Islet precursor cell (in vitro differentiated cells): ENCODE data around the gene HOXD11.

Source experiments
- DNase-seq: peaks from one replicate; pipeline ENCODE4 v3.0.0-alpha.2; 2018

The HOXD11 gene

DNA sequence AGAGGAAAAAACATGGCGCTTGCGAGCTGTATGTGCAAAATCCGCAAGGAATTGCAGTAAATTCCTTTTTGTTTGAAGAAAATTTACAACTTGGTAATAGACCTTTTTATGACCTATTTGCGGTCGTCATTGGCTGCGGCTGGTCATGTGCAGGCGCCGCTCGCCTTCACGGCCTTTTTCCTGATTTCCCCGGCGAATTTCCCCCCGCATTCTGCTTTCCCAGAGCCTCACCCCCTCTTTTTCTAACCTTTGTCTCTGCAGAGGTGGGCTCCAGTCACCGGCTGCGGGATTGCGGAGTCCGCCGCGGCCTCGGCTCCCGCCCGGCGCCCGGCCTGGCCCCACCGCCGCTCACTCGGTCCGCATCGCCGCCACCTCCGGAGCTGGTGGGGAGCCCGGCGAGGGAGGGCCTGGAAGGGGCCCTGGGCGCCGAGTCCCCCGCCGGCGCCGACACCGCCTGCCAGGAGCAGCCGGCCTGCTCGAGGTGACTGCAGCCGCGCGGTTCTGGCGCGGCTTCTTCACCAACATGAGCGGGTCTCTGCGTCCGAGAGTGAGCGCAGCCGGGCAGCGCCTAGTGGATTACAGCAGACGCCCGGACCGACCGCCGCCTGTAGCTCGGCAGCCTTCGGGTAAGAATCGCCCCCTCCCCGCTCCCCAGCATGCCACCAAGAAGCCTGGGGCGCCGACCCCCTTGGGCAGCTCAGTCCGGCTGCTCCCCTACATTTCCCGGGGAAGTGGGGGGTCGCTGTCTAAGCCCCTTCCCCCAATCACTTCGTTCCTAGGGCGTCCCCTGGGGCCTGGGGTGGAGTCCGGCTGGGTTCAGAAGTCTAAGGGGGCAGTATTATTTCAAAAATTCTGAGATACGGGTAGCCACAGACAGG, 29.5 kb downstream of the HOXD11 start:
- DNase-seq, result no peak

DNA sequence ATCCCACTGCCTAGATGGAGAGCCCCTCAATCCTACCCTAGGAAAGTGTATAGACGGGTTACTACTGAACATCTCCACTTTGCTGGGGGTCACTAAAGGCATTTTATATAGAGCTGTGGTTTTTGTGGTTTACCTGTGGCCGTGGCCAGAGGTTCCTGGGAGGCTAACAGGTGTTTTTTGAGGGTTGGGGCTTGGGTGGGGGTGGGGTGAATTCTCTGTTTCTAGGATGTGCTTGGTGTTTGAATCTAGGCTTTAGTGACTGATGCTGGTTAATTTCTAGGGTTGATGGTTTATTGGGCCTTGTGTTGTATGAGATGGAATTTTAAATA, 30.1 kb downstream of the HOXD11 start:
- no peak for DNase-seq

DNA sequence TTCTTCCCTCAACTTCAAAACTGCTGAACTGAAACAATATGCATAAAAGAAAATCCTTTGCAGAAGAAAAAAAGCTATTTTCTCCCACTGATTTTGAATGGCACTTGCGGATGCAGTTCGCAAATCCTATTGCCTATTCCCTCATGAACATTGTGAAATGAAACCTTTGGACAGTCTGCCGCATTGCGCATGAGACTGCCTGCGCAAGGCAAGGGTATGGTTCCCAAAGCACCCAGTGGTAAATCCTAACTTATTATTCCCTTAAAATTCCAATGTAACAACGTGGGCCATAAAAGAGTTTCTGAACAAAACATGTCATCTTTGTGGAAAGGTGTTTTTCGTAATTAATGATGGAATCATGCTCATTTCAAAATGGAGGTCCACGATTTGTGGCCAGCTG, 30.8 kb downstream of the HOXD11 start:
- no peak for DNase-seq

DNA sequence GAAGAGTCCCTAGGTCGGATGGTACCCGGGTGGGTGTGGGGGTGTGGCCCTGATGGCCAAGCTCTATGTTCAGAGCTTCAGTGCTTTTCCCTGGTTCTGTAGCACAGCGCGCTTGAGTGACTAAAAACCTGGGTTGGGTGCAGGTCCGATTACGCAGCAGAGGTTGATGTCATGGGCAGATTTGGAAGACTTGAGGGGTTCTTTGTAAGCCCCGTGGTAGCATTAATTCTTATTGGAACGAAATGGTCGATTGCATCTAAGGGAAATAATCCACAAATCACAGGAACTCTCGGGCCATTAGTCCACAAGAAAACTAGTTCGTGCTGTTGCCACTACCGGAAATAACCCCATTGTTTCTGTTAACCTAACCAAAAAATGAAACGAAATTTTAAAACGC, 31.4 kb downstream of the HOXD11 start:
- DNase-seq, result no peak

DNA sequence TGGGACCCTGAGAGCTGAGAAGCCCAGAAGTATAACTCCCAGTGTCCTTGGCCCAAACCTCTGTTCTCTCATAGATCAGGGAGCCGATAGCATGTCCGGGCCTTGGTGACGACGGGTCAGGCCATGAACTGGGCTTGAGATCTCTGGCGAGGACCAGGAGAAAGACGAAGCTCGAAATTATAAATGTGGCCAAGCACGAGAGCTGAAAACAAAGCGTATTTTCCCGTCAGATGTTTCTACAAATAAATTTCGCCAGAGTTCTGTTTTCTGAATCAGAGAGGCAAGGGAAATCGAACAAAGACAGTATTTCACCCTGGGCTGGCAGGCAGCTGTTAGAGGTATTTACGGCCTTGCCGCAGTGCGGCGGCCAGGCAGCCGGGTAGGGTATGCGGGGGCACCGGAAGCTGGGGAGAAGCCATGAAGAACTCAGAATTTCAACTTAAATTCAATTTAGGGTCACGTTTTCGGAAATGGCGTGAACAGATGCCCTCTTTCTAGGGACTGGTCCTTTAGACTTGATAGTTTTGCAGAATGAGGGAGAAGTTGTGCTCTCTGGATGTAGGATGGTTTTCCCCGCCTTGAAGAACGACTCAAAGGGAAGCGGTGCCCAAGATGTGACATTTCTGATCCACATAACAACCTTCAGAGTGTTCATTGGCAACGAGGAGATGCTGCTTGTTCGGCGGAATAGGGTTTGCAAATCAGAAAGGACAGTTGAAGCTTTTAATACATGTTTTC, 32.0 kb downstream of the HOXD11 start:
- no peak for DNase-seq

DNA sequence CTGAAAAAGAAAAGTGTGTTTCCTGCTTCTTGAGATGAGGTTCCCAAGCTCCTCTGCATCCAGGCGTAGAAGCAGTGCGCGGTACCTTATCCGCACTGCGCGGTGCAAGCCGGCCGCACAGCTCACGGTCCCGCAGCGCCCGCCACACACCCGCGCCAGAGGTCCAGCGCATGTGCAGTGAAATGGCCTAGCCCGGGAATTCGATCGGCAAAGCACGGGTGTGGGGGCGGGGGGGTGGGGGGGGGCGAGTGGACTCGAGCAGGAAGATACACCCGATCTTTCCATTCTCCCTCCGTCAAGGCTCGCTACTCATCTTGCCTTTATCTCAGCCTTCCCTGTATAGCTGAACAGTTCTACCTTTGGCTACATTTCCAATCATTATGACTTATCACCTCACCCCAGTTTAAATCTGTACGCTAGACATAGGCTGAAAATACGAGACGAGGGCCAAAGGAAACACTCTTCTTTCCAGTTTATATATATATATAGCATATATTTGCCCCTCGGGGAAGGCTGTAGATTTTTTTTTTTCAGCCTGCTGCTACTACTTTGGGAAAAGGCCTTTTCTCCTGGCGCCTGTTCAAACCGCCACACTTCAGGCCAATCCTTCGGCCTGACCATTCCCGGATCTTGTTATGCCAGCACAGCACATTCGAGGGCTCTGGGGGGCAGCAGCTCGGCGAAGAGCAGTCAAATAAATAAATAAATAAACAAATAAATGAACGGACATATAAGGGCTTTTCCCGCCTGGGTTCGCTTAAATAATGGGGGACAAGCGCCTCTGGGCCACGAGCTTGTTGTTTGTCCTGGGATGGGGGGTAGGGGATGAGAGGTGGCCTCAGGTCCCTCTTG, 32.8 kb downstream of the HOXD11 start:
- DNase-seq, result no peak

DNA sequence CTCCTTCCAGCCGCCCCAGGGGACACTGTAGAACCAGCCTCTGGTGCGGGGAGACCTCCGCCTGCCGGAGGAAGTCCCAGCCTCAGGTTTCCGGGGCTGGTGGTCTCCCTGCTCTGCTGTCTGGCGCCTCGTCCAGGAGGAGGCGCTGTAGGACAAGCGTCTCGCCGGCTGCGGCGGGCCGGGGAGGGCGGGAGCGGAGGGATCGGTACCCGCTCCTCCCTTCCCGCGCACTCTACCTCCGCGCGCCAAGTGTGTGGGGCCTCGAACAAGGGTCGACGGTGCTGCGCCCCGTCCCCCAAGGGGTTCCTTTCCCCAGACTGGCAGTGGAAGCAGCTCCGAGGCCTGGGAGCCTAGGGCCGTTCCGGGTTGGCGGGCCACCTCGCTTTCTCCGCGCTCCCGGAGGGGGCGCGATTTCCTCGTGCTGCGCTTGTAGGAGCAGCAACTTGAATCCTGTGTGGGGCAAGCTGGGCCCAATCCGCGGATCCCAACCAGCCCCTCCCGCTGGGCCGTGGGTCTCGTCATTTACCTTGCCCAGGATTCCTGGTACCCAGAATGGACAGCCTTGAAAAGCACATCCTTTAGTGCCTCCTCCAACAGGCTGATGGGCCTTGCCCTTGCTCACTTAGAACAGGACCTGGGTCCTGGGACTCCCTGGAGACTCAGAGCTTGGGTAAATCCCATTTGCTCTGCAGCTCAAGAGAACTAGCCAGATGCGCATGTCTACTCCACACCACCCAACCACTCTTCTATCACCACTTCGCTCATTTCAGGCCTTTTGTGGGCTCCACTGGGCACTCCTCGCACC, 33.6 kb downstream of the HOXD11 start:
- DNase-seq, result peak; percentile 89

DNA sequence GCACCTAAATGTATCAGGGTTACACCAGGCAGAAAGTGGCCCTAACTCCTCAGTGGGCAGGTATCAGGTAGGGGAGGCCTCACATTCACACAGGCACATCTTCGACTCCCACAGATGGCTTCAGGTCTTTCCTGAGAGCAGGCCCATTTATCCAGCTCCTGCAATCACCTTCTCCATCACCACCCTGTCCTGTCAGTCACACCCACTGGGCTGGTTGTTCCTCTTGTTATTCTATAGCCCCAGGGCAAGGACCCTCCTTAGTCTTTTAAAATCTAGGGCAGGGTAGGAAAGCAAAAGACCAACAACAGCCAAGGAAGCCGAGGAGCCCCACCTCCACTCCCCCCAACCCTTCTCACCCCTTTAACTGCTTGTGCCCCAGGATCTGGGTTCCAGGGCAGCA, 35.2 kb downstream of the HOXD11 start:
- DNase-seq, result no peak

DNA sequence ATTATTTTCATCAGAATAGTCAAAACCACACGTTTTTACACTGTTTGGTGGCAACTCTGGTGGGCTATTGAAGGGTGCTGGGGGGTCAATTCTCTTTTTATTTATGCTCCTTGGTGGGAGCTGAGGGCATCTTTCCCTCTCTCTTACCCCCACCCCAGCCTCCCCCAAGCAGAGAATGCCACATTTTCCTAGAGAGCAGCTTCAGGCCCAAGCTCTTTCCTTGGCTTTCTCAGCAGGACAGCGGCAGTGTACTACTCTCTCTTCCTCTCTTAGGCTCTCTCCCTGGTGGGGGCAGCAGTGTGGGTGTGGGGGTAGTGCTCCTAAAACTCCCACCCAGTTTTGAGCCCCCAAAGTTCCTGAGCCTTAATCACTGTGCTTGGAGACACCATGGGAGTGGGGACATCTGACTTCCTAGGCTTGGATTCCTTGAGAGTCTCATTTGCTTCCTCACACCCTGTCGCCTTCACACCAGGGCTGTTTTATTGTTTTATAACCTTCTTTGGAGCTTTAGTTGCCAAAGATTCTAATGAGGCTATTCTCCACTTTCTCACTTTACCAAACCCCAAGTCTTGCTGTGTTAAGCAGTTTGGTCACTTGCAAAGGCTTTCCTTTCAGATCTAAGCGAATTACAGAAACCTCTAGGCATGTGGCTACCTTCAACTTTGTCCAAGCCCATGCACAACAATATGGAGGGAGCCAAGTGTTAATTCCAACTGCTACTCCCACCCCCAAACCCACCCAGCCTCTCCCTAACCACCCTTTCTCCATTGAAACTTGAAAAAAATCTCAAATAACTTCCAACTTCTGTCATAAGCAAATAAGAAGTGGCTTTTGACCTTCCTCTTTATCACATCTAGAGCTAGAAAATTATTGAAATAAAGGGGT, 38.2 kb downstream of the HOXD11 start:
- no peak for DNase-seq

DNA sequence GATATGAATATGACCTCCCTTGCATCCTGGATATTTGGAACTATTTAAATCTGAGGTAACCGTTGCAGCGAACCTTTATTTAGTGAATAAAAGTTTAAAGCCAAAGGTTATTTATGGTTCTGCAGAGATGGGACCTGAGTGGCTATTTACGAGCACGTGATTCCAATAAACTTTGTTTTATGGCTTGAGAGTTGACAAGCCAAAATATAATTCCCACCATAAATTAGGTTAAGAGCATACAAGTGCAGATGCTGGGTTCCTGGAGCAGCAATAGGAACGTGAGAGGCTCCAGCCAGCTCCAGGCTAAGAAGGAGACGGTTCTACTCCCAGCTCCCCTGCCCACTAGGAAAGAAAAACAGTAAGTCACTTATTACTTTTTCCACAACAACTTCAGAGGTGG, 39.0 kb downstream of the HOXD11 start:
- DNase-seq, result no peak

DNA sequence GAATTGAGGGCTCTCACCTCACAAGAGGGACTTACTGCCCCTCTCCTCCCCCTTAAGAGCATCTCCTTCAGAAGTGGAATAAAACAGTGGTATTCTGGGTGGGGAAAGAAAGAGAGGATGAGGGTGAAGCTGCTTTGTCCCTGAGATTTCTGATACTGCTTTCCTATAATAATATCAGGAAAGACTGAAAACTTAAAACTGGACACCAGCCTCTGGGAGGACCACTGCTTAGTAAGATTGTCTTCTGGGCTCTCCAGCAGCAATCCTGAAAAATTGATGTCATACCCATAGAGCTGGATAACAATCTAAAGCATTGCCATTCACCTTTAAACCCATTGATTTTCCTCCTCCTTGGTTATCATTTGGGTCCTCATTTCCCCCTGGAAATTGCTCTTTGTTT, 39.6 kb downstream of the HOXD11 start:
- no peak for DNase-seq

DNA sequence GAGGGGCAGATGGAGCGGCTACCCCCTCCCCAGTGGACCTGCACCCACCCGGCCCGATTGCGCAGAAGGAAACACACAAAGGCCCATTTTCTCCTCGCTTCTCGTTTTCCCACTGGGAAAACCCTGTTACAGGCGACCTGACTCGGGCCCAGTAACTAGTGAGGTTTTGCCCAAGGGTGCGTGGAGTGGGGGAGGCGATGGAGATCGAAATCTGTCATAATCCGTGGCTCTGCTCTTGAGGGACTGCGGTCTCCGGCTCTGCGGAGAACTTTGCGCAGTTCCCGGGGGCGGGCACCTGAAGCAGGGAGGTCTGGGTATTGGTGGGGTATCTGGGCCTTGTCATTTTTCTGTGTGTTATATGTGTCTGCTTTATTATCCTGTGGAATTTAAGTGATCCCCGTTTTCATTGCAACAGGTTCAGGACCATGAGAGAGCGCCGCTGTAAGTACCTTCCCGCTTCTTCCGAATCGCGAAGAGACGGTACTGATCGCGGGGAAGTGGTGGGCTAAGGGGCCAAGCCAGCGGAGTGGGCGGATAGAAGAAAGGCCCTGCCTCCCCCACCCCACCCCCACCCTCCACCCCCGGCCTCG, 40.2 kb downstream of the HOXD11 start:
- DNase-seq, result no peak

DNA sequence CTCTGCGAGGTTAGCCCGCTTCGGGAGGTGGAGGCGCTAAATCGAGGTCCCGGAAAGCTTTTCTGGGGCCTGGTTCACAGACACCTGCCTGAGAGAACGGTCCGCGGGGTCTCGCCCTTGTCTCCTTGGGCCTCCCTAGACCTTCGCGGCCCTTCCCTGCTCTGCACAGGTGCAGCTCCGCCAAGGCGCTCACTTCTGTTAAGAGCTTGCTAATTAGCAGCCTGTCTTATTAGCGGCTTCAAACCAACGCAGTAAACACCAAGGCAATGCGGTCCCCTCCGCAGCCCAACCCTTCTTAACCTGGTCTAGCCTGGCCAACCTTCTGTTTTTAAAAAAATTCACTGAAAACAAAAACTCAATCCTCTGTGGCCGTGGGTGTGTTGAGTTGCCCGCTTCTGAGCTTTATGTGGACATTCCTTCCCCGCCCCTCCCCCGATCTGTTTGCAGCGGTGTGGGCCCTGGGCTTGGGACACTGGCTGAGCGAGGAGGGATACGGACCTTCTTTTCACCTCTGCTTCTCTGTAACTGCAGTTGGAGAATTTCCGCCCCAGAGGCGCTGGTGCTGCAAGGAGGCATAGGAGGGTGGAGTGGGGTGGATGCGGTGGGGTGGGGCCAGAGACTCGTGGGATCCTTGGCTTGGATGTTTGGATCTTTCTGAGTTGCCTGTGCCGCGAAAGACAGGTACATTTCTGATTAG, 40.9 kb downstream of the HOXD11 start:
- no peak for DNase-seq

DNA sequence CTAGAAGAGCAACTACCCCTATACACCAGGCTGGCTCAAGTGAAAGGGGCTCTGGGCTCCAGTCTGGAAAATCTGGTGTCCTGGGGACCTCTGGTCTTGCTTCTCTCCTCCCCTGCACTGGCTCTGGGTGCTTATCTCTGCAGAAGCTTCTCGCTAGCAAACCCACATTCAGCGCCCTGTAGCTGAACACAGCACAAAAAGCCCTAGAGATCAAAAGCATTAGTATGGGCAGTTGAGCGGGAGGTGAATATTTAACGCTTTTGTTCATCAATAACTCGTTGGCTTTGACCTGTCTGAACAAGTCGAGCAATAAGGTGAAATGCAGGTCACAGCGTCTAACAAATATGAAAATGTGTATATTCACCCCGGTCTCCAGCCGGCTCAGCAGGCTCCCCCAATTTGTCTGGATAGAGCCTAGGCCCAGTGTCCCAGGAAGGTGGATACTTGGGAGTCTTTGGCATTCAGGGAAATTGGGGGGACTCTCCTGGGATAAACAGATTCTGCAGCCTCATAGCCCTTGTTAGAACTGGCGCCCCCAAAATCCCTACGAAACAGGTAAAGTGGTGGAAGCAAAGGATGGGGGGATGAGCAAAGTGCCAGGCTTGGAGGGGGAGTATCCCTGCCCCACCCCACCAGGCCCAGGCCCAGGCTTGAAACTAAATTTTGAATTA, 41.8 kb downstream of the HOXD11 start:
- DNase-seq, result no peak

DNA sequence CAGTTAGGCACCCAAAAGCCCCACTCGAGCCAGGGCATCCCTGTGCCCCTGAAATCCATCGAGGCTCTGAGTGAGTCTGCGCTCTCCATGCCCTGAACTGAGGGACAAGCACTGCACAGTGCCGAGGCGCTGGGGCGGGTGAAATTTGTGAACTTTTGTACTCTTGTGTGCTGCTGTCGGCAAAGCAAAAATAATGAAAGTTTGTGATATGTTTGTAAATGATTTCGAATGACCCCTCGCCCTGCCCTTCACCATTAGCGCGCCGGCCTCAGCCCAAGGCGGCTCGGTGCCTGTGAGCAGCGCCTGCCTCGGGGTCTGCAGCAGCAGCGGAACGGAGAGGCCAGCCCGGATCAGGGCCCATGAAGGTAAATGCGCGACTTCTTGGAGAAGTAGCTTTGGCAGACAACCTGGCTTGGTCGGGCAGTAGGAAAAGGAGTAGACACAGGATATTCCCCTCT, 42.4 kb downstream of the HOXD11 start:
- peak; percentile 57 for DNase-seq

DNA sequence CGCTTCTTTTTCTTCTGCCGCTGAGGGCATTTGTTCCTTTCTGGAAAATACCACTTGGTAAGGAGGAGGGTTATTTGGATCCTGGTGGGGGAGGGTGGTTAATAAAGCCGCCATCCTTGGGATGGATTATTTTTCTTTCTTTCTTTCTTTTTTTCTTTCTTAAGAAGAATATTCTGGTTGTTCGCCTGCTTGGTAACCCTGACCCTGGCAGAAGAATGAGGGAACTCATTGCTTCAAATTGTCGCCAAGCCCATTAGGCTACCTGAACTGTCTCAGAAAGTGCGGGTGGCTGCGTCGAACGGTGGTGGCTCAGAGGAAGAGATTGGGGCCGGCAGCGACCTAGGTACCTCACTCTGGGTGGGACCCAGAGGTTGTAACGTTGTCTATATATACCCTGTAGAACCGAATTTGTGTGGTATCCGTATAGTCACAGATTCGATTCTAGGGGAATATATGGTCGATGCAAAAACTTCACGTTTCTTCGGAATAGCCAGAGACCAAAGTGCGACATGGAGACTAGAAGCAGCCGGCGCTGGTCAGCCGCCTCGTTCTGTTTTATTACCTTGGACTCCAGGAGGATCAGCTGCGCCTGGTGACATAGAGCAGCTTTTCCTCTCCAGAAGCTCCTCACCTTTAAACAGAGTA, 43.0 kb downstream of the HOXD11 start:
- DNase-seq, result no peak

DNA sequence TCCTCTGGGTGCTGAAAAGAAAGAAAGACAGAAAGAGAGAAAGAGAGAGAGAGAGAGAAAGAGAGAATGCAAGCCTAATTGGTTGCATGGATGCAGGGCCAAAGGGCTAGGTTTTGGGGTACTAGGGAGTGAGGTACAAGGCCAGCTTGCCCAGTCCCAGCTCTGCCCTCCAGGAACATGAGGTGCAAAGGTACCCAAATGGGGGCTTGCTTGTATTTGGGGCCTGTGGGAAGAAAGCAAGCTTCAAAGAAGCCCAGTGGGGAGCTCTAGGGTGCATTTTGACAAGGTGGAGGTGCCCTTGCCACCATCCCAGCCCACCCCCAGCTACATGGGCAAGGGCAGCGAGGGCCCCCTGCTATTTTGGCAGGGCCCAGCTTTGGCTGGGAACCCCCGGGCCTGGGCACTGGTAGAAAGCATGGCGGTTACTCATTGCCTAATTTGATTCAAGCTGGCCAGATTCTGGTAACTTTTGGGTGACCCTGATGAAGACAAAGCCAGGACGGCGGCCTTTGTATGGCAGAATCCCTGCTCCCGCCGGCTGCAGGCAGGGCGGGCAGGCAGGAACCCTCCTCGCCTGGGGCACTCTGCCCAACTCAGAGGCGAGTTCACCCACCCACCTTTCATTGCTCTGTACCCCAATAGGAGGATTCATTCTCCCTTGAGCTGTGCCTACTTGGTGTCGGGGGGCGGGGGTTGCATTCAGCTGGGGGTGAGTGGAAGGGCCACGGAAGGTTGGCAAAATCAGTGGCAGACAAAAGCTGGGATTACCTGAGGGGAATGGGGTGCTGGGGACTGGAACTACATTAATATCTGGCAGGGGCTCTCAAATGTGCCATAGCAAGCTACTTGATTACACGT, 43.7 kb downstream of the HOXD11 start:
- DNase-seq, result no peak
